NCI-H82 (cell line): ENCODE data around the gene SLC33A1.

Experiments
- DNase-seq: peaks from one replicate; lab custom pipeline; 2025; lab: John Stamatoyannopoulos, UW

Gene SLC33A1

DNA sequence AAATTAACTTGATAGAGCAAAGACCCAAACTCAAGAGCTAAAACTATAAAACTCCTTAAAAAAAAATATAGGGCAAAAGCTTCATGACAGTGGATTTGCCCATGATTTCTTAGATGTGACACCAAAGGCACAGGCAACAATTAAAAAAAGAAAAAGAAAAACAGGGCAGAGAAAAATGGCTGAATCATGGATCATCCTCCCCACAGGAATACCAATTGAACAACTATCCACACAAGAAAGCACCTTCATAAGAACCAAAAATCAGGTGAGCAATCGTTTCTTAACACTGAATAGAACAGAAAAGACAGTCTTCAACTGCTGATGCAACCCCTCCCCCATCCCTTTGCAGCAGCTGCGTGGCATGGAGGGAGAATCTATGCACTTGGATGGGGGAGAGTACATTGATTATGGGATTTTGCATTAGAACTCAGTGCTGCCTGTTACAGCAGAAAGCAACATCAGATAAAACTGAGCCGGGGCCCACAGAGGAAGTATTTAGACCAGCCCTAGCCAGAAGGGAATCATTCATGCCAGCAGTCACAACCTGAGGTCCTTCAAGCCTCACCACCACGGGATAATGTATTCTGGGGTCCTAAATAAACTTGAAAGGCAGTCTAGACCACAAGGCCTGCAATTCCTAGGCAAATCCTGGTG is 63.8 kb downstream of the SLC33A1 start:
- no peak for DNase-seq

DNA sequence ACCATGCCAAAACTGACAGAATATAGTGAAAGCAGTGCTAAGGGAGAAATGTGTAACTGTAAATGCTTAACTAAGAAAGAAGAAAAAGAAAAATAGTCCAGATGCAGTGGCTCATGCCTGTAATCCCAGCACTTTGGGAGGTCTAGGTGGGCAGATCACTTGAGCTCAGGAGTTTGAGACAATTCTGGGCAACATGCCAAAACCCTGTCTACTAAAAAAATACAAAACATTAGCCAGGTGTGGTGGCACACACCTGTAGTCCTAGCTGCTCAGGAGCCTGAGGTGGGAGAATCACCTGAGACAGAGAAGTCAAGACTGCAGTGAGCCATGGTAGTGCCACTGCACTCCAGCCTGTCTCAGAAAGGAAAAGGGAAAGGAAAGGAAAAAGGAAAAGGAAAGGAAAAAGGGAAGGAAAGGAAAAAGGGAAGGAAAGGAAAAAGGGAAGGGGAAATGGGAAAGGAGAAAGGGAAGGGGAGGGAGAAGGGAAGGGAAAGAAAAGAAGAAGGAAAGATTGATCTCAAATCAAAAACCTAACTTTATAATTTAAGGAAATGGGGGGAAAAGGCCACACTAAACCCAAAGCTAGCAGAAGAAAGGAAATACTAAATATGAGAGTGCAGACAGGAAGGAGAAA is 68.4 kb downstream of the SLC33A1 start:
- peak; percentile 28 for DNase-seq

DNA sequence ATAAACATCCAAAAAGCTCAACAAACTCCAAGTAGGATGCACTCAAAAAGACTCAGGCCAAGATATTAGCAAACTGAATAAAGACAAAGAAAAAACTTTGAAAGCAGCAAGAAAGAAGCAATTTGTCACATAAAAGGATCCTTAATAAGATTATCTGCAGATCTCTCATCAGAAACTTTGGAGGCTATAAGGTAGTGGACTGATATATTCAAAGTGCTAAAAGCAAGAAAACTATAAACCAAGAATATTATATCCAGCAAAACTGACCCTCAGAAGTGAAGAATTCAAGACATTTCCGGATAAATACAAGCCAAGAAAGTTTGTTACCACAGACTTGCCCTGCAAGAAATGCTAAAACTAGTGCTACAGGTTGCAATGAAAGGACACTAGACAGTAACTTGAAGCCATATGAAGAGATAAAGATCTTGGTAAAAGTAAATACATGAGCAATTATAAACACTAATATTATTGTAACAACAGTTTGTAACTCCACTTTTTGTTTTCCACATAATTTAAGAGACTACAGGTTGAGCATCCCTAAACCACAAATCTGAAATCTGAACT is 71.8 kb downstream of the SLC33A1 start:
- no peak for DNase-seq

DNA sequence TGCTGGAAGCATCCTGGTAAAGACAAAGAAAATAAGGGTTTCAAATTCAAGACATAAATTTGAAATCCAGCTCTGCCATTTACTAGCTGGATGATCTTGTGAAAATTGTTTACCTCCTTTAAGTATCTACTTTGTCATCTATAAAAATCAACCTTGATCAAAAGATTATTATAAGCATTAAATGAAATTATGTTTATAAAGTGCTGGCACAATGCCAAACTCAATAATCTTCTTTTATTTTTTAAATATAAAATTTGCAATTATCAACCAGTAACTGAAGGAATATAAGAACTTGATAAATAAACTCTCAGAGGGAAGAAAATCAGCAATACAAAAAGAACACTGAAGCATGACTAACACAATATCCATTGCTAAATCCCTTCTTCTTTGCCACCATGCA is 73.9 kb downstream of the SLC33A1 start:
- DNase-seq = no peak

DNA sequence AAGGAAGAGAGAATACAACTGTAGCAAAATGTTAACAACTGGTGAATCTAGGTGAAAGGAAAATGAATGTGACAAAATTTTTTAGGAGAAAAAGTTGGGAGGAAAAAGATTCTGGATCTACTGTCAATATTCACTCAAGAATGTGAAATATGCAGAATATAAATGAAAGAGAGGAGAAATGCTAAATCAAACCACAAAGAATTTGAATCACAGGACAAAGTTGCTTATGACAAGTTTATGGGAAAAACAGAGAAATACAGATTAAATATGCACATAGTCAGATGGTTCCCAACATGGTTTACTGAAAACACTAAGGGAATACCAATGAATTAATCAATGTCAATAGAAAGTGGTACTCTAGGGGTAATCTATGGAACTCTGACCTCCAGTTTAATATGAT is 75.8 kb downstream of the SLC33A1 start:
- DNase-seq = no peak

DNA sequence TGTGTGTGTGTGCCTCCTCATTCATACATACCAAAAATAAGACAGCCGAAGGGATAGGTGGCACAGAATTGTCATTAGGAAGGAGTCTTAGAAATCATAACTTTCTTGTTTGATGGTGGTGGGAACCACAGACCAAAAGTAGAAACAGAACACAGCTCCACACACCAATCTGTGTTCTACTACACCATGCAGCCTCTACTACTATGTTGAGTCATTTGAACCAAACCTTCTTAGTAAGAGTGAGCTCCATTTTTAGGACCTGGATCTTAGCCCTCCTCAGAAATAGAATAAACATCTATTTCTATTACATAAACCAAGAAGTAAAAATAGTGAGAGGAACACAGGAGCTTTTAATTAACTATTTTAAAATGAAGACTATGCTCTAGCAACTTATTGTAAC is 81.4 kb downstream of the SLC33A1 start:
- no peak for DNase-seq

DNA sequence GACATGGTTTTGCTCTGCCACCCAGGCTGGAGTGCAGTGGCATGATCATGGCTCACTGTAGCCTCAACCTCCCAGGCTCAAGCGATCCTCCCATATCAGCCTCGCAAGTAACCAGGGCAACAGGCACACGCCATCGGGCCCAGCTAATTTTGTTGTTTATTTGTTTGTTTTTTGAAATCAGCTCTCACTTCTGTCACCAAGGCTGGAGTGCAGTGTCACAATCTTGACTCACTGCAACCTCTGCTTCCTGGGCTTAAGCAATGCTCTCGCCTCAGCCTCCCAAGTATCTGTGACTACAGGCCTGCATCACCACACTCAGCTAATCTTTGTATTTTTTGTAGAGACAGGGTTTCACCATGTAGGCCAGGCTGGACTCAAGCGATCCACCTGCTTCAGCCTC is 83.1 kb downstream of the SLC33A1 start:
- DNase-seq = no peak
